ENCODE results near the gene MED15. TPM values are rescaled to one million over a fixed set of nuclear protein-coding genes. Genes with fewer than 3 reads are reported as not detected.

MED15 gene
- total and polyA plus RNA-seq, 7 donors = 25.8 to 86.8 (median 37.5) TPM

DNA sequence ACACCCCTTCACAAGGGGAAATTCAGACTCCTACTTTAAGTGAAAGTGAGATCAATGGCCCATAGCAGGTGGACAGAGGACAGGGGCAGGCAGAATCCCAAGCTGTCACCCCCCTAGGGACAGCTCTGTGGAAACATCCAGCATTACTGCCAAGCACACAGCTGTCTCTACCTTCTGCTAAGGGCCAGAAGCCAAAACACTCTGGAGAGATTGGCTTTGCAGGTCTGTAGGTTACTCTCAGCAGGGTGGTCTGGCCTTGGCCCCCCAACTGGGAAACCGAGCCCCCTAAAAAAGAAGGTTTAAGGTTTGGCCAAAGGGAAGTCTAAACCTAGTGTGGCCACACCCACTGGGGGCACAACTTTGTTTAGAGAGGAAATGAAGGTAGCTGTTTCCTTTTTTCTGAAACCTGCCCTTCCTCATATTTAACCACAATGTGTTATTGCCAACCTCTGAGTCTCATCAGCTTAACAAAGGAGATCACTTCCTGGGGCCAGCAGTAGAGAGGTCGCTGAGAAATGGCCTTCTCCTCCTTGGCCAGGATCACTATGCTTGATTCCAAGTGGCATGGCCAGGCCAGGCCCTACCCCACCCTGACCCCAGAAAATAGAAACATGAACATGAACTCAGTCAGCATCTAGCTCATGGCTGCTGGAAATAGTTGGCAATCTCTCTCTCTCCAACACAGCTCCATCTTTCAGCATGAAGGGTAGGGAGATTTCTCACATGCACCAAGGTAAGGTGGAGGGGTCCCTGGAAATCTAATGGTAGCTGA lies 43.9 kb upstream of the MED15 start:
- WGBS, 2 donors = 39 to 80% methylated on average over 2 of the region's 2 CpGs
- peaks cover 0 to 55% (median 15%) of the 10 kb centered on the region in 4 donors for H3K36me3 ChIP-seq
- intact Hi-C loops (cut with DNase I) = no loop called here
- no peak for DNase-seq
- peak overlapping the region in 1 of 4 donors; percentile 11 for H3K27ac ChIP-seq
- no peak overlapping the region for H3K4me3 ChIP-seq
- no peaks in the 10 kb centered on the region for H3K9me3 ChIP-seq
- peaks cover 0 to 6% (median 2%) of the 10 kb centered on the region in 4 donors for H3K4me1 ChIP-seq
- TF ChIP-seq POLR2A (IDR thresholded peaks at IDR 0.05) (no peak), POLR2AphosphoS5 (IDR thresholded peaks at IDR 0.05) (no peak), EP300 (IDR thresholded peaks at IDR 0.05) (no peak)
- TF ChIP-seq, protein P1, sequence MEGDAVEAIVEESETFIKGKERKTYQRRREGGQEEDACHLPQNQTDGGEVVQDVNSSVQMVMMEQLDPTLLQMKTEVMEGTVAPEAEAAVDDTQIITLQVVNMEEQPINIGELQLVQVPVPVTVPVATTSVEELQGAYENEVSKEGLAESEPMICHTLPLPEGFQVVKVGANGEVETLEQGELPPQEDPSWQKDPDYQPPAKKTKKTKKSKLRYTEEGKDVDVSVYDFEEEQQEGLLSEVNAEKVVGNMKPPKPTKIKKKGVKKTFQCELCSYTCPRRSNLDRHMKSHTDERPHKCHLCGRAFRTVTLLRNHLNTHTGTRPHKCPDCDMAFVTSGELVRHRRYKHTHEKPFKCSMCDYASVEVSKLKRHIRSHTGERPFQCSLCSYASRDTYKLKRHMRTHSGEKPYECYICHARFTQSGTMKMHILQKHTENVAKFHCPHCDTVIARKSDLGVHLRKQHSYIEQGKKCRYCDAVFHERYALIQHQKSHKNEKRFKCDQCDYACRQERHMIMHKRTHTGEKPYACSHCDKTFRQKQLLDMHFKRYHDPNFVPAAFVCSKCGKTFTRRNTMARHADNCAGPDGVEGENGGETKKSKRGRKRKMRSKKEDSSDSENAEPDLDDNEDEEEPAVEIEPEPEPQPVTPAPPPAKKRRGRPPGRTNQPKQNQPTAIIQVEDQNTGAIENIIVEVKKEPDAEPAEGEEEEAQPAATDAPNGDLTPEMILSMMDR (IDR thresholded peaks at IDR 0.05) = no peak
- H3K27me3 ChIP-seq = no peaks in the 10 kb centered on the region

DNA sequence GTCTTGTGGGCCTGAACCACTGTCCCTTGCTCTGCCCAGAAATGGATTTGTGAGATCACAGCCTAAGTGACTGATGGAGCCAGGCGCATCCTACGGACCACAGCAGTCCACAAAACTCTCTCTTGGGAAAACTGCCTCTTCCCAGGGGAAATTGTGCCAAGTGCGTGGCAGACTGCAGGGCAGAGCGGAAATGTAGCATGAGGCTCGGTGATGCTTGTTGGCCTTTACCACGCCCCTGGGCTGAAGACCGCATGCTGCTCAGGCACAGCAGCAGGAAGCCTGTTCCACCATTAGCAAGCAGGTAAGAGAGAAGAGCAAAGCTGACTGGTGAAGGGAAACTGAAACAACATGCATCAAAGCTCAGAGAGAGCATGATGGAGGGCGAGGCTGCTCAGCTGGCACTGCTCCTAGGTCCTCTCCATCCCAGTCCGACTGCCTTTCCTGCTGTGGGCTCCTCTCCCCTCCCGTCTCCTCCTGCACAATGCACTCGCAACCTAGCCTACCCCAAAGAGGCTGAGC lies 43.3 kb upstream of the MED15 start:
- intact Hi-C loops (cut with DNase I) = no loop called here
- no peak for TF ChIP-seq POLR2AphosphoS5 (IDR thresholded peaks at IDR 0.05)
- TF ChIP-seq, protein P1 (IDR thresholded peaks at IDR 0.05) = no peak
- peaks cover 0 to 6% (median 2%) of the 10 kb centered on the region in 4 donors for H3K4me1 ChIP-seq
- DNase-seq = no peak
- 74 to 83% methylated on average over 11 of the region's 11 CpGs for WGBS, 2 donors
- H3K4me3 ChIP-seq = no peak overlapping the region
- no peaks in the 10 kb centered on the region for H3K27me3 ChIP-seq
- H3K27ac ChIP-seq = no peak overlapping the region
- peaks cover 0 to 53% (median 15%) of the 10 kb centered on the region in 4 donors for H3K36me3 ChIP-seq
- no peaks in the 10 kb centered on the region for H3K9me3 ChIP-seq

DNA sequence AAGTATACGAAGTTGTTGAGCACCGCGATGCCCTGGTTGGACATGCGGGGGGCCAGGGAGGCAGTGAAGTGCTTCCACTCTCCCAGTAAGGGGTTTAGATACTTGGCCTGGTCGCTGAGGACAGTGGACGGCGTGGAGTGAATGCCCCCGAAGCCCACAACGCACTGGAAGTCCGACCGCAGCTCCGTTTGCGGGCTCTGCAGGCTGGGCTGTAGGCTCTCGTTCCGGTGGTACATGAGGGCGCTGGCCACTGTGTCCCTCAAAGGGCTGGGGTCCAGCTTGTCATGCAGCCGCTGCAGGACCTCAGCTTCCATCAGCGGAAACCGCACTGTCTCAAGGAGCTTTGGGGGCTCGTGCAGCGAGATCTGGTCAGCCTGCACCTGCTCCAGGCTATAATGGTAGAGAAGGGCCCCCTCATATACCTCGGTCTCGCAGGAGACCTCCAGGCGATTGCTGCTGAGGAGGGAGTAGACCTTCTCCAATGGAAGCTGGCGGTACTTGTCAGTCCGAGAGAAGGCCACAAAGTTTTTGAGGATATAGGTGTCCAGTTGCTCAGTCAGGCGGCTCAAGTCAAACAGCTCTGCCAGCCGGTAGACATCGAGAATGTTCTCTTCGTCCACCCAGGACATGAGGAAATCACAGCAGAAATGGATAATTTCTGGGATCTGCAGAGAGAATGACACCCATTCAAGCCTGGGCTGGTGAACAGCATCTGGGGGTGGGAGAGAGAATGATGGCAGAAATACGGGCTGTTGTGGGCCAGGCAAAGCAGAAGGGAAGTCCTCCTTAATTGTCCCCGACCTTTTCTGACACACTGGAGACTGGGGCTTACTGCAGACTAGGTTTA lies 42.3 kb upstream of the MED15 start:
- DNase-seq = no peak
- no peak for TF ChIP-seq EP300 (IDR thresholded peaks at IDR 0.05)
- TF ChIP-seq POLR2AphosphoS5 (IDR thresholded peaks at IDR 0.05) = no peak
- TF ChIP-seq POLR2A (IDR thresholded peaks at IDR 0.05) = no peak
- TF ChIP-seq, protein P1 (IDR thresholded peaks at IDR 0.05) = no peak
- Histone ChIP-seq H3K4me3 (no peak overlapping the region), H3K4me1 (peaks cover 0 to 6% (median 2%) of the 10 kb centered on the region in 4 donors), H3K27me3 (no peaks in the 10 kb centered on the region), H3K27ac (no peak overlapping the region), H3K9me3 (no peaks in the 10 kb centered on the region), H3K36me3 (peaks cover 0 to 47% (median 17%) of the 10 kb centered on the region in 4 donors)
- WGBS, 2 donors = 95 to 96% methylated on average over 32 of the region's 32 CpGs
- intact Hi-C loops (cut with DNase I) = no loop called here

DNA sequence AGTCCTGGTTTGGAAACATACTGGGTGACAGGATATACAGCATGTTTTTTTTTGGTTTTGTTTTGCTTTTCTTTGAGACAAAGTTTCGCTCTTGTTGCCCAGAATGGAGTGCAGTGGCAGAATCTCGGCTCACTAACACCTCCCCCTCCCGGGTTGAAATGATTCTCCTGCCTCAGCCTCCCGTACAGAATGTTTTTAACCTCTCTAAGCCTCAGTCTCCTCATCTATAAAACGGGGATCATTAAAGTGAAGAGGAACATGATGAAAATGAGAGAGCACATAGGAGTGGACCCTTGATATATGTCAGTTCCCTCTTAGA lies 41.7 kb upstream of the MED15 start:
- 79 to 90% methylated on average over 5 of the region's 5 CpGs for WGBS, 2 donors
- Histone ChIP-seq H3K27ac (no peak overlapping the region), H3K27me3 (no peaks in the 10 kb centered on the region), H3K36me3 (peaks cover 0 to 53% (median 17%) of the 10 kb centered on the region in 4 donors), H3K9me3 (no peaks in the 10 kb centered on the region), H3K4me1 (peaks cover 0 to 6% (median 2%) of the 10 kb centered on the region in 4 donors), H3K4me3 (no peak overlapping the region)
- intact Hi-C loops (cut with DNase I) = no loop called here
- TF ChIP-seq POLR2A (IDR thresholded peaks at IDR 0.05) (no peak), EP300 (IDR thresholded peaks at IDR 0.05) (no peak)
- TF ChIP-seq, protein P1 (IDR thresholded peaks at IDR 0.05) = no peak
- DNase-seq = no peak

Data from sigmoid colon (tissue), 7 donors.